ENCODE measurements around the gene MS4A4A.

MS4A4A gene

DNA sequence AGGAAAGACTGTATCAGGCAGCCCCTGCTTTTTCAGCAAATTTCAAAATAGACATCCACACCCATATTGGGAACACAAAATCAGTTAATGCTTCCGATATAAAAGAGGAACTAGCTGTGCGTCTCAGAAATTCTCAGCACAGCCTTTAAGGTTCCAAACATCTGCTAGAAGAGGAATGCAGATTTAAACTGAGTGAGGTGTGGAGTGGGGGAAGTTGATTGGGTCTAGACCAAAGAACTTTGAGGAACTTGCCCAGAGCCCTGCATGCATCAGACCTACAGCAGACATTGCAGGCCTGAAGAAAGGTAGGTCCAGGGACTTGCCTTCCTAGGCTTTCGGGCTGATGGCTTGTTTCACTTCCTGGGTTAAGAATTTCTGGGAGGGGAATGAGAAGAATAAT is at the start of gene MS4A4A:
Gene MS4A4A (plus strand): TSS at position 255 of the 400 bp plus-strand sequence. CDS start 10 bp downstream, at position 265.
- no peaks in the 10 kb centered on the region for H3K4me1 ChIP-seq
- no peaks in the 10 kb centered on the region for H3K27me3 ChIP-seq (ENCODE audit: control insufficient read depth, insufficient read depth, low read length)

DNA sequence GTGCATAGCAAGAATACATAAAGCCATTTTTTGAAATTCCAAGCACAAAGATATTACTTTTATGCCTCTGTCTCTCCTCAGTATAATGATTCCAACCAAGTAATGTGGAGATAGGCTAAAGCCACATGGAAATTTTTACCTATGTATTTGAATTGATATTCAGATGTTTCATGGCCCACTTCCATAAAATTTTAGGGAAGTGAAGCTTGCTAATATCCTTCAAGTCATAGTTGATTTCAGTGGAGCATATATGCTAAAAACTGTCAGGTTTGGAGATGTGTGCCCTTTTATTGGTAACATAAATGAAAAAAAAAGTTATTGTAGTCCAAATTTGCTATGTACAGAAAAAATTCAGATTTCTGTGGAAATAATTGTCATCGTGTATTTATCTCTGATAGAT is 49.8 kb upstream of the MS4A4A start:
- no peaks in the 10 kb centered on the region for H3K9me3 ChIP-seq (ENCODE audit: control insufficient read depth, low read length)
- H3K4me1 ChIP-seq = no peaks in the 10 kb centered on the region
- no peak overlapping the region for H3K9ac ChIP-seq
- H3K27me3 ChIP-seq (ENCODE audit: control insufficient read depth, insufficient read depth, low read length) = no peaks in the 10 kb centered on the region
- TF ChIP-seq, protein P1, sequence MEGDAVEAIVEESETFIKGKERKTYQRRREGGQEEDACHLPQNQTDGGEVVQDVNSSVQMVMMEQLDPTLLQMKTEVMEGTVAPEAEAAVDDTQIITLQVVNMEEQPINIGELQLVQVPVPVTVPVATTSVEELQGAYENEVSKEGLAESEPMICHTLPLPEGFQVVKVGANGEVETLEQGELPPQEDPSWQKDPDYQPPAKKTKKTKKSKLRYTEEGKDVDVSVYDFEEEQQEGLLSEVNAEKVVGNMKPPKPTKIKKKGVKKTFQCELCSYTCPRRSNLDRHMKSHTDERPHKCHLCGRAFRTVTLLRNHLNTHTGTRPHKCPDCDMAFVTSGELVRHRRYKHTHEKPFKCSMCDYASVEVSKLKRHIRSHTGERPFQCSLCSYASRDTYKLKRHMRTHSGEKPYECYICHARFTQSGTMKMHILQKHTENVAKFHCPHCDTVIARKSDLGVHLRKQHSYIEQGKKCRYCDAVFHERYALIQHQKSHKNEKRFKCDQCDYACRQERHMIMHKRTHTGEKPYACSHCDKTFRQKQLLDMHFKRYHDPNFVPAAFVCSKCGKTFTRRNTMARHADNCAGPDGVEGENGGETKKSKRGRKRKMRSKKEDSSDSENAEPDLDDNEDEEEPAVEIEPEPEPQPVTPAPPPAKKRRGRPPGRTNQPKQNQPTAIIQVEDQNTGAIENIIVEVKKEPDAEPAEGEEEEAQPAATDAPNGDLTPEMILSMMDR (IDR thresholded peaks at IDR 0.05) = no peak
- no peak overlapping the region for H3K4me3 ChIP-seq (ENCODE audit: low read depth, low read length)
- no peak overlapping the region for H2AFZ ChIP-seq
- no peaks in the 10 kb centered on the region for H3K79me2 ChIP-seq
- no peaks in the 10 kb centered on the region for H3K36me3 ChIP-seq (ENCODE audit: control insufficient read depth, insufficient read depth, low read length)
- no peak overlapping the region for H3K4me2 ChIP-seq (ENCODE audit: low read length)
- no peak overlapping the region for H3K27ac ChIP-seq

More for the DNA sequence above, at the start of gene MS4A4A:
- no peak within 1 kb of the TSS for H3K4me3 ChIP-seq (ENCODE audit: low read depth, low read length)
- no peaks in the 10 kb centered on the region for H3K79me2 ChIP-seq
- H3K9me3 ChIP-seq (ENCODE audit: control insufficient read depth, low read length) = no peaks in the 10 kb centered on the region
- H3K9ac ChIP-seq = no peak within 1 kb of the TSS
- TF ChIP-seq, protein P1 (IDR thresholded peaks at IDR 0.05) = no peak
- H3K4me2 ChIP-seq (ENCODE audit: low read length) = no peak within 1 kb of the TSS
- no peaks in the 10 kb centered on the region for H3K36me3 ChIP-seq (ENCODE audit: control insufficient read depth, insufficient read depth, low read length)
- no peak within 1 kb of the TSS for H3K27ac ChIP-seq
- H2AFZ ChIP-seq = no peak within 1 kb of the TSS

DNA sequence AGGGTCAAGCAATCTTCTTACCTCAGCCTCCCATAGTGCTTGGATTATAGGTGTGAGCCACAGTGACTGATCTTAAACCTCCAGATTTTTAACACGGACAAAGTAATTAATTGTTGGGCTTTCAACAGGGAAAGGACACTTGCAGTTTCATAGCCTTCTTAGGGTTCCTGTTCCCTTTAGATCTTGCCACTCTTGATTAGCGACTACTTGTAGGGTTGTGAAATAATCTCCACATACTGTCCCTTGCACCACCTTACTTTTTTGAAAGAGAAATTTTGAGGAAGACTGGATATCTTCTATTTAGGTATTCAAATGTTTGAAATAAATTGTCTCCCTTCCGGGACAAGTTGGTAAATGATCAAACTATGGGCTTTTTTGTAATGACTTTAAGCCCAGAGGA is 45.1 kb upstream of the MS4A4A start:
- no peak overlapping the region for H3K27ac ChIP-seq
- no peak overlapping the region for H3K9ac ChIP-seq
- no peaks in the 10 kb centered on the region for H3K9me3 ChIP-seq (ENCODE audit: control insufficient read depth, low read length)
- H2AFZ ChIP-seq = no peak overlapping the region
- no peak overlapping the region for H3K4me3 ChIP-seq (ENCODE audit: low read depth, low read length)
- H3K79me2 ChIP-seq = no peaks in the 10 kb centered on the region
- H3K4me2 ChIP-seq (ENCODE audit: low read length) = no peak overlapping the region
- TF ChIP-seq, protein P1 (IDR thresholded peaks at IDR 0.05) = no peak
- no peaks in the 10 kb centered on the region for H3K36me3 ChIP-seq (ENCODE audit: control insufficient read depth, insufficient read depth, low read length)
- H3K27me3 ChIP-seq (ENCODE audit: control insufficient read depth, insufficient read depth, low read length) = no peaks in the 10 kb centered on the region
- no peaks in the 10 kb centered on the region for H3K4me1 ChIP-seq

DNA sequence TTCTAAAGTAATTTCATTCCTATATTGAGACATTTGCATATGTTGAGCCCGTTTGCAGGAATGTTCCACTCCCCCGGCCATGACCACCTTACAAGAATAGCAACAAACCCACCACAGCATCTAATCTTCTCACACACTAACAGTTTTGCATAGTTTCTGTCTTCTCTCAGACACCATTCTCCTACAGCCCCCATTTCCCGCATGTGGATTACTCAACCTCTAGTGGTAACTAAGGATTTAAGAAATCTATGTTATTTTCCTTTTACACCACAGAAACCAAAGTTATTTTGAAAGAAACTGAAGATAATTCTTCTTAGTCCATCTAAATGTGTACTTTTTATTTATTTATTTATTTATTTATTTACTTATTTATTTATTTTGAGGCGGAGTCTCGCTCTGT is 39.8 kb upstream of the MS4A4A start:
- Histone ChIP-seq H3K27me3 (ENCODE audit: control insufficient read depth, insufficient read depth, low read length) (no peaks in the 10 kb centered on the region), H3K9ac (no peak overlapping the region), H3K4me3 (ENCODE audit: low read depth, low read length) (no peak overlapping the region), H3K4me2 (ENCODE audit: low read length) (no peak overlapping the region), H3K79me2 (no peaks in the 10 kb centered on the region), H3K27ac (no peak overlapping the region), H3K4me1 (no peaks in the 10 kb centered on the region), H3K36me3 (ENCODE audit: control insufficient read depth, insufficient read depth, low read length) (no peaks in the 10 kb centered on the region), H3K9me3 (ENCODE audit: control insufficient read depth, low read length) (no peaks in the 10 kb centered on the region), H2AFZ (no peak overlapping the region)
- TF ChIP-seq, protein P1 (IDR thresholded peaks at IDR 0.05) = no peak

GRCh38 chr11:60241786-60242185 is 38.7 kb upstream of the MS4A4A start:
- H3K27me3 ChIP-seq (ENCODE audit: control insufficient read depth, insufficient read depth, low read length) = no peaks in the 10 kb centered on the region
- H3K36me3 ChIP-seq (ENCODE audit: control insufficient read depth, insufficient read depth, low read length) = no peaks in the 10 kb centered on the region
- no peaks in the 10 kb centered on the region for H3K4me1 ChIP-seq
- H3K79me2 ChIP-seq = no peaks in the 10 kb centered on the region
- H3K4me3 ChIP-seq (ENCODE audit: low read depth, low read length) = no peak overlapping the region
- TF ChIP-seq, protein P1 (IDR thresholded peaks at IDR 0.05) = no peak
- H3K9ac ChIP-seq = no peak overlapping the region
- no peak overlapping the region for H3K27ac ChIP-seq
- no peak overlapping the region for H2AFZ ChIP-seq
- H3K9me3 ChIP-seq (ENCODE audit: control insufficient read depth, low read length) = no peaks in the 10 kb centered on the region
- no peak overlapping the region for H3K4me2 ChIP-seq (ENCODE audit: low read length)
